NCI-H2196 treated with DMSO at 0.1 percent for 48 hours (cell line): ENCODE data around the gene OR2H2.

ENCODE experiments used
- DNase-seq: peaks from one replicate; lab custom pipeline; 2025; ENCODE audit not compliant: unreplicated experiment; lab: John Stamatoyannopoulos, UW

OR2H2 gene

GRCh38 chr6:29584821-29585220, at the start of gene OR2H2:
Gene OR2H2 (plus strand): TSS chr6:29585121. CDS start chr6:29587945, 2,824 bp downstream.
- DNase-seq: no peak

GRCh38 chr6:29537714-29538403, 47.1 kb upstream of the OR2H2 start:
- DNase-seq: no peak

- no peak for DNase-seq
Observed at GRCh38 chr6:29547573-29547972, 37.3 kb upstream of the OR2H2 start.

- no peak for DNase-seq
Observed at GRCh38 chr6:29552512-29553051, 32.3 kb upstream of the OR2H2 start.

GRCh38 chr6:29553268-29554057, 31.5 kb upstream of the OR2H2 start:
- DNase-seq: no peak

- DNase-seq: no peak
Observed at GRCh38 chr6:29554764-29555163, 30.2 kb upstream of the OR2H2 start.

- no peak for DNase-seq
Observed at GRCh38 chr6:29557320-29557719, 27.6 kb upstream of the OR2H2 start.

- DNase-seq: no peak
Observed at GRCh38 chr6:29558439-29559079, 26.4 kb upstream of the OR2H2 start.

- no peak for DNase-seq
Observed at GRCh38 chr6:29559524-29560287, 25.2 kb upstream of the OR2H2 start, which contains the start of gene UBD. Gene UBD (minus strand): TSS chr6:29559732. CDS start chr6:29559701, 31 bp downstream.

GRCh38 chr6:29561091-29561490, 23.8 kb upstream of the OR2H2 start:
- no peak for DNase-seq

GRCh38 chr6:29561606-29562181, 23.2 kb upstream of the OR2H2 start:
- no peak for DNase-seq

- DNase-seq: no peak
Observed at GRCh38 chr6:29563435-29563965, 21.4 kb upstream of the OR2H2 start.

- DNase-seq: no peak
Observed at GRCh38 chr6:29564875-29565274, 20.0 kb upstream of the OR2H2 start.

- no peak for DNase-seq
Observed at GRCh38 chr6:29566856-29567255, 18.1 kb upstream of the OR2H2 start.

- DNase-seq: no peak
Observed at GRCh38 chr6:29567541-29567940, 17.4 kb upstream of the OR2H2 start.

GRCh38 chr6:29567991-29568390, 16.9 kb upstream of the OR2H2 start:
- DNase-seq: no peak

- DNase-seq: no peak
Observed at GRCh38 chr6:29576056-29576455, 8.9 kb upstream of the OR2H2 start.

- no peak for DNase-seq
Observed at GRCh38 chr6:29577544-29577943, 7.4 kb upstream of the OR2H2 start.

GRCh38 chr6:29589423-29590048, 4.6 kb downstream of the OR2H2 start:
- peak; percentile 5 for DNase-seq
